A673 (cell line): Measurements from ENCODE around the gene TBC1D5. TPM values are rescaled to one million over a fixed set of nuclear protein-coding genes. Genes with fewer than 3 reads are reported as not detected.

Experiments
- BruUV-seq: library from RNA; stranded (reverse); fragments of 400-500 nt; replicated peaks from 2 replicates; lab custom pipeline; 2021; lab: Mats Ljungman, UMichigan
- CTCF ChIA-PET: fragments of 300-600 bp; sonication (Branson Sonifier 250); formaldehyde crosslinking; loops from one replicate; lab custom pipeline; 2022; ENCODE audit warnings: antibody characterized with exemption; lab: Charles Lee
- POLR2A ChIA-PET: fragments of 300-600 bp; sonication (Branson Sonifier 250); formaldehyde crosslinking; loops from one replicate; lab custom pipeline; 2022; ENCODE audit warnings: antibody characterized with exemption; ENCODE audit not compliant: low non-redundant PET; lab: Charles Lee
- DNase-seq: peaks from one replicate; pipeline ENCODE4 v3.0.0-alpha.2; 2015; ENCODE audit warnings: low spot score
- H3K27ac ChIP-seq: fragments of 200-600 bp; sonication (generic); 2 replicates; pipeline ENCODE4 v1.5.1; 2016; ENCODE audit warnings: mixed run types, low read depth, mild to moderate bottlenecking, mixed read lengths, antibody characterized with exemption, low read length; ENCODE audit not compliant: poor library complexity, severe bottlenecking
- H3K27me3 ChIP-seq: fragments of 200-600 bp; sonication (generic); replicated peaks from 2 replicates; pipeline ENCODE4 v1.6.1; 2017; ENCODE audit warnings: mixed run types, low read depth, mild to moderate bottlenecking, mixed read lengths, antibody characterized with exemption, low read length; ENCODE audit not compliant: insufficient read depth, poor library complexity
- H3K36me3 ChIP-seq: fragments of 200-600 bp; sonication (generic); 2 replicates; pipeline ENCODE4 v1.6.1; 2016; ENCODE audit warnings: mixed run types, mild to moderate bottlenecking, mixed read lengths, antibody characterized with exemption, low read length; ENCODE audit not compliant: insufficient read depth, poor library complexity, severe bottlenecking
- H3K4me1 ChIP-seq: fragments of 200-600 bp; sonication (generic); 2 replicates; pipeline ENCODE4 v1.6.1; 2017; ENCODE audit warnings: mixed run types, mild to moderate bottlenecking, mixed read lengths, antibody characterized with exemption, low read length; ENCODE audit not compliant: insufficient read depth, poor library complexity, severe bottlenecking
- H3K4me3 ChIP-seq: fragments of 200-600 bp; sonication (generic); 2 replicates; pipeline ENCODE4 v1.5.1; 2016; ENCODE audit warnings: low read depth, mixed run types, mild to moderate bottlenecking, mixed read lengths, low read length; ENCODE audit not compliant: poor library complexity, severe bottlenecking
- H3K9me3 ChIP-seq: fragments of 200-600 bp; sonication (generic); 2 replicates; pipeline ENCODE4 v1.6.1; 2016; ENCODE audit warnings: mixed run types, low read depth, mild to moderate bottlenecking, mixed read lengths, antibody characterized with exemption, low read length; ENCODE audit not compliant: poor library complexity, severe bottlenecking
- CTCF ChIP-seq: fragments of 300-800, 200-600 bp; sonication (generic); conservative IDR thresholded peaks from 2 replicates; pipeline ENCODE4 v1.5.1; 2017; ENCODE audit warnings: low read depth, mild to moderate bottlenecking, antibody characterized with exemption, low read length, moderate library complexity, mixed read lengths
- EZH2 ChIP-seq: fragments of 200-600 bp; sonication (generic); IDR thresholded peaks from 2 replicates; pipeline ENCODE4 v1.6.1; 2017; ENCODE audit warnings: borderline replicate concordance, low read depth, mild to moderate bottlenecking, mixed read lengths, antibody characterized with exemption, low read length; ENCODE audit not compliant: poor library complexity, severe bottlenecking
- intact Hi-C: fragments of 100-400 bp; cut with micrococcal nuclease; formaldehyde crosslinking; loops from one replicate; pipeline ENCODE4 v1.10.0; 2022; ENCODE audit not compliant: unreplicated experiment
- total RNA-seq: library from RNA; stranded (reverse); gene quantifications from 2 replicates; pipeline ENCODE4 v1.2.3, GENCODE V29; 2021

TBC1D5 gene
- total RNA-seq, 1 experiment from 2014 or later: 40.7 TPM

GRCh38 chr3:17479681-17480405, 262.6 kb downstream of the TBC1D5 start:
- no peaks in the 10 kb centered on the region for H3K27me3 ChIP-seq
- H3K27ac ChIP-seq: no peak overlapping the region
- no peak for DNase-seq
- no peaks in the 10 kb centered on the region for H3K36me3 ChIP-seq
- no TSS peak for BruUV-seq
- intact Hi-C loops: no loop called here
- ChIA-PET CTCF (no interaction called here), POLR2A (no interaction called here)
- H3K4me1 ChIP-seq: no peaks in the 10 kb centered on the region
- no peak overlapping the region for H3K4me3 ChIP-seq
- H3K9me3 ChIP-seq: no peaks in the 10 kb centered on the region
- no peak for TF ChIP-seq CTCF
- TF ChIP-seq EZH2: no peak

GRCh38 chr3:17478673-17479072, 263.8 kb downstream of the TBC1D5 start:
- intact Hi-C loops: no loop called here
- no peaks in the 10 kb centered on the region for H3K4me1 ChIP-seq
- H3K27me3 ChIP-seq: no peaks in the 10 kb centered on the region
- BruUV-seq: no TSS peak
- TF ChIP-seq EZH2 (no peak), CTCF (no peak)
- DNase-seq: no peak
- no peaks in the 10 kb centered on the region for H3K9me3 ChIP-seq
- ChIA-PET CTCF (no interaction called here), POLR2A (no interaction called here)
- no peaks in the 10 kb centered on the region for H3K36me3 ChIP-seq
- no peak overlapping the region for H3K27ac ChIP-seq
- no peak overlapping the region for H3K4me3 ChIP-seq

GRCh38 chr3:17473761-17474160, 268.7 kb downstream of the TBC1D5 start:
- Histone ChIP-seq H3K36me3 (no peaks in the 10 kb centered on the region), H3K27ac (no peak overlapping the region), H3K4me1 (peaks cover 11% of the 10 kb centered on the region), H3K4me3 (no peak overlapping the region), H3K27me3 (no peaks in the 10 kb centered on the region), H3K9me3 (no peaks in the 10 kb centered on the region)
- CTCF ChIA-PET: no interaction called here
- intact Hi-C loops: no loop called here
- DNase-seq: no peak
- POLR2A ChIA-PET: no interaction called here
- no TSS peak for BruUV-seq
- TF ChIP-seq CTCF (no peak; the same call in 1 of the 2 replicates), EZH2 (no peak)
